ENCODE results near the gene OR8G1. TPM values are rescaled to one million over a fixed set of nuclear protein-coding genes. Genes with fewer than 3 reads are reported as not detected.

The OR8G1 gene
- total and polyA plus RNA-seq, 2 donors (not counting 1 experiment from before 2014, with no cell fraction given) = not detected

GRCh38 chr11:124278261-124278660, 37.4 kb downstream of the OR8G1 start:
- POLR2A ChIA-PET = no interaction called here
- no peak for DNase-seq
- Histone ChIP-seq H3K79me2 (ENCODE audit: control insufficient read depth, insufficient read depth, low read length) (no peaks in the 10 kb centered on the region), H3K27ac (ENCODE audit: low read length in 2 of 2) (no peak overlapping the region), H2AFZ (ENCODE audit: insufficient read depth, low read depth, low read length, poor library complexity, severe bottlenecking) (no peak overlapping the region), H3K4me1 (ENCODE audit: control insufficient read depth in 2 of 2, insufficient read depth in 2 of 2, low read length in 2 of 2) (no peaks in the 10 kb centered on the region), H3K27me3 (replicated peaks in 1 of 4; ENCODE audit: control extremely low read depth in 1 of 4, control insufficient read depth in 3 of 4, insufficient read depth in 4 of 4, low read length in 3 of 4) (peaks cover 0 to 2% (median 0%) of the 10 kb centered on the region in 4 experiments), H3K4me2 (replicated peaks; ENCODE audit: low read depth, low read length, poor library complexity, severe bottlenecking) (no peak overlapping the region), H3K4me3 (ENCODE audit: control extremely low read depth in 1 of 5, extremely low read depth in 1 of 5, insufficient read depth in 1 of 5, low read depth in 2 of 5, low read length in 4 of 5) (no peak overlapping the region), H3K9me3 (ENCODE audit: control extremely low read depth in 1 of 3, control insufficient read depth in 2 of 3, insufficient read depth in 1 of 3, low read length in 2 of 3) (peaks cover 0 to 9% (median 0%) of the 10 kb centered on the region in 3 donors), H3K9ac (ENCODE audit: low read length) (no peak overlapping the region), H4K20me1 (ENCODE audit: control insufficient read depth, insufficient read depth, low read length, poor library complexity, severe bottlenecking) (no peaks in the 10 kb centered on the region), H3K36me3 (replicated peaks in 1 of 2; ENCODE audit: control extremely low read depth in 1 of 2, control insufficient read depth in 1 of 2, extremely low read depth in 1 of 2, insufficient read depth in 2 of 2, low read length in 1 of 2) (no peaks in the 10 kb centered on the region)
- H3K4me3 Mint-ChIP-seq = no peak overlapping the region
- H3K4me1 Mint-ChIP-seq = no peaks in the 10 kb centered on the region
- ATAC-seq (ENCODE audit: low read depth) = no peak
- H3K27ac Mint-ChIP-seq = no peak overlapping the region
- WGBS (ENCODE audit: insufficient coverage) = no CpG with 5 or more reads among the region's 2 CpGs
- H3K27me3 Mint-ChIP-seq = no peaks in the 10 kb centered on the region
- H3K9me3 Mint-ChIP-seq (ENCODE audit: insufficient read depth) = peaks cover 11% of the 10 kb centered on the region
- TF ChIP-seq EZH2 (IDR thresholded peaks at IDR 0.05; ENCODE audit: borderline replicate concordance, insufficient read depth, low read depth, low read length, poor library complexity, severe bottlenecking) = no peak
- TF ChIP-seq CTCF (IDR thresholded peaks at IDR 0.05) = no peak
- intact Hi-C loops (cut with micrococcal nuclease) = no loop called here
- CTCF ChIA-PET = interaction anchor here (1.0 kb wide), 1 partner anchor 207 kb away, joined by 3 read pairs; no protein-coding TSS in a partner anchor

- H3K36me3 ChIP-seq (replicated peaks in 1 of 2; ENCODE audit: control extremely low read depth in 1 of 2, control insufficient read depth in 1 of 2, extremely low read depth in 1 of 2, insufficient read depth in 2 of 2, low read length in 1 of 2) = no peaks in the 10 kb centered on the region
- peaks cover 0 to 6% (median 1%) of the 10 kb centered on the region in 3 donors for H3K9me3 ChIP-seq (ENCODE audit: control extremely low read depth in 1 of 3, control insufficient read depth in 2 of 3, insufficient read depth in 1 of 3, low read length in 2 of 3)
- POLR2A ChIA-PET = no interaction called here
- H3K79me2 ChIP-seq (ENCODE audit: control insufficient read depth, insufficient read depth, low read length) = no peaks in the 10 kb centered on the region
- peaks cover 10% of the 10 kb centered on the region for H3K4me1 Mint-ChIP-seq
- DNase-seq = peak; percentile 24
- H3K27me3 Mint-ChIP-seq = no peaks in the 10 kb centered on the region
- H3K4me3 Mint-ChIP-seq = no peak overlapping the region
- no peak overlapping the region for H3K27ac ChIP-seq (ENCODE audit: low read length in 2 of 2)
- CTCF ChIA-PET = no interaction called here
- H3K4me2 ChIP-seq (replicated peaks; ENCODE audit: low read depth, low read length, poor library complexity, severe bottlenecking) = no peak overlapping the region
- H4K20me1 ChIP-seq (ENCODE audit: control insufficient read depth, insufficient read depth, low read length, poor library complexity, severe bottlenecking) = no peaks in the 10 kb centered on the region
- H3K27me3 ChIP-seq (replicated peaks in 1 of 4; ENCODE audit: control extremely low read depth in 1 of 4, control insufficient read depth in 3 of 4, insufficient read depth in 4 of 4, low read length in 3 of 4) = no peaks in the 10 kb centered on the region
- no peak for ATAC-seq (ENCODE audit: low read depth)
- no CpG with 5 or more reads among the region's 3 CpGs for WGBS (ENCODE audit: insufficient coverage)
- no peak overlapping the region for H3K4me3 ChIP-seq (ENCODE audit: control extremely low read depth in 1 of 5, extremely low read depth in 1 of 5, insufficient read depth in 1 of 5, low read depth in 2 of 5, low read length in 4 of 5)
- H3K9ac ChIP-seq (ENCODE audit: low read length) = no peak overlapping the region
- TF ChIP-seq EZH2 (IDR thresholded peaks at IDR 0.05; ENCODE audit: borderline replicate concordance, insufficient read depth, low read depth, low read length, poor library complexity, severe bottlenecking) (no peak), CTCF (IDR thresholded peaks at IDR 0.05) (no peak)
- H3K9me3 Mint-ChIP-seq (ENCODE audit: insufficient read depth) = peaks cover 17% of the 10 kb centered on the region
- H3K4me1 ChIP-seq (ENCODE audit: control insufficient read depth in 2 of 2, insufficient read depth in 2 of 2, low read length in 2 of 2) = peaks cover 0 to 4% of the 10 kb centered on the region in 2 donors
- H3K27ac Mint-ChIP-seq = no peak overlapping the region
- H2AFZ ChIP-seq (ENCODE audit: insufficient read depth, low read depth, low read length, poor library complexity, severe bottlenecking) = no peak overlapping the region
- intact Hi-C loops (cut with micrococcal nuclease) = no loop called here
Measured at GRCh38 chr11:124285610-124286344, 44.9 kb downstream of the OR8G1 start.
